NCI-H1417 (cell line): ENCODE measurements around the gene PNPLA1.
A peak's percentile ranks its signal among the peaks of the same experiment; 100 is the strongest.

Source experiments
- DNase-seq, 3 experiments: peaks; one replicate each; lab custom pipeline; 2025; lab: John Stamatoyannopoulos, UW

The PNPLA1 gene

GRCh38 chr6:36315921-36316320 lies 46.1 kb downstream of the PNPLA1 start:
- DNase-seq: no peak

- DNase-seq: no peak
Measured at GRCh38 chr6:36317623-36318022, 47.8 kb downstream of the PNPLA1 start.

DNA sequence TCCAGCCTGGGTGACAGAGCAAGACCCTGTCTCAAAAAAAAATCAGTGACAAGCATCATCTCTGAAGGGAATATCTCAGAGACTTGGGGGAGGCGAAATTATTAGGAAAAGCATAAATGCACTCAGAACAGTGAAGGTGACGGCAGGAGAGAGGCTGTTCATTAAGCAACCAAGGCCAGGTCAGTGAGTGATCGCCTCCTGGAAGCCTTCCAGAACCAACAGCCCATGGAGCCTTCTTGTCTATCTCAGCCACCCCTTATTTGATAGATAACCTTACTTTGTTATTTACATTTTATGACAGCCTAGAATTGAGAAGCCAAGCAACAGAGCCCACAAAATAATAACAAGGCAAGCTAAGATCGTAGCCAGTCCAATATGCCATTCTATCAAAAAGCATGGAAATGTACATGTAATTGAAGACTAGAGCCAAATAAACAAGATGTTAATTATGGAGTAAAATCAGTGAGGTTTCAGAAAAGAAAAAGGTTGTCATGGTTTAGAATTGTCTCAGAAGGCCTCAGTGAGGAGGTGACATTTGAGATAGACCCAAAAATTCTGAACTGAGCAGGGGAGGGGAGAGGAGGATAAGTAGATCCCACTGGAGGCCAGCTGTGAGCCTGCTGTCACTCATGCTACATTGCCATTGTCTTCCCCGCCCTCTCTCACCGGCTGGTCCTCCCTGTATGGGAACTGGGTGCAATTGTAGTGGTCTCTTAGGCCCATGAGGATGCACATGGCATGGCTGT lies 49.0 kb downstream of the PNPLA1 start:
- peak in 1 of 3 experiments; percentile 40 for DNase-seq

DNA sequence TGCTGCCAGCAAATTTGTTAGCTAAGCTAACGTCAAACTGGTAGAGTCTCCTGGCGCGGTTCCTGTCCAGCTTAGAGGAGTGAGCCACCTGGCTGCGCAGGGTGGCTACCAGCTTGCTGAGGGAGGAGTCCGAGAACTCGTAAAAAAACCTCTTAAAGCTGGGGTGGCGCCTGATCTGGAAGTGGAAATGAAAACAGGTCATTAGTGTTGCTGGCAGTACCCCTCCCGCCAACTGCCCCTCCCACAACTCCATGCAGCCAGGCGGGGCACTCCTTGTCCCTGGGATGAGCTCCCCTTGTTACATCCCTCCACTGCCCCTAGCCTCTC lies 49.5 kb downstream of the PNPLA1 start:
- peak; percentile 80 to 92 (median 88) for DNase-seq

DNA sequence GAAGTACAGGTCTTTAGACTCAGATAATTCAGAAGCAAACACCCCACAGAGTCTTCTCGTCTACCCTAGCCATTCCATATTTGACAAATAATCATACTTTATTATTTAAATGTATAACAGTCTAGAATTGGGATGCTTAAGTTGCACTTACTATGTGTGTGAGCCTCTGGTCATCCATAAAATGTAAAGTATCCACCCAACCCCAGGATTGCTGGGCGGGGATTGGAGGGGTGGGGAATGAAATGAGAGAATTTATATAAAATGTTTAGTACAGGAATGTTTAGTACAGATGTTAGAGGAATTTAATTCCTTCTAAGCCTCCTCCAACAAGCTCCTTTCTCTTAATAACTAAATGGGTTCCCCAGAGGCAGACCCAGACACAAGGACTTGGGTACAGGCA lies 50.0 kb downstream of the PNPLA1 start:
- DNase-seq: no peak

DNA sequence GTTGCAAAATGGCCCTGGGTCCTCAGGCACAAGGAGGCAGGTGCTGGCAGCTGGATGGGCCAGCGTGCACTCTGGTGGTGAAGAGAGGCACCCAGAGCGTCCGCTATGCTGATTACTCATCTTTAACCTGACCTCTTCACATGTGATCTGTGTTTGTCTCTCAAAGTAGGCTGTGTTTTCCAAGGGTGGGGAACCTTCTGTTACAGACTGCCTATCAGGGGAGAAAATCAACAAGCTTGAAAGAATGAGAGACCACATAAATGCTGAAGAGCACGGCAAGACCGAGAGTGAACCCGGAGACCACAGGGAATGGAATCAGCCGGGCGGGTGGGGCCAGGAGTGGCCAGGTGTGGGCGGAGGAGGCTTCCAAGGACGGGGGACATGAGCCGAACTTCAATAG lies 50.6 kb downstream of the PNPLA1 start:
- DNase-seq: peak in 2 of 3 experiments; percentile 7 to 75

GRCh38 chr6:36322591-36322990 lies 52.7 kb downstream of the PNPLA1 start:
- no peak for DNase-seq

DNA sequence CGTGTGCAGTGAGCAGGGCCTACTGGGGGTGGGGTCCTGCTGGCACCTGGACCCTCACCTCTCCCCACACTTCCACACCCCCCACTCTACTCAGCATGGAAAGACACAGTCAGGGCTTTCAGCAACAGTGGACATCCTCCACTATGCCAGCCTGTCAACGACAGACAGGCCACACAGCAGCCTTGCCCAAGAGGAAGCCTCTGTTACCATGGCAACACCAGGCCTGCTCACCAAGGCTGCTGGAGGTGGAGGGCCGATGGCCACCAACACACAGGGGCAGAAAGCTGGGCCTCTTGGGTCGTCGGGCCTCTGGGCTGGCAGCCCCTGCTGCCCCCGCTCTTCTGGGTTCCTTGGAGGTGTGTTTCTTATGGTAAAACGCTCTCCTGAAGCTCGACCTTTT lies 53.2 kb downstream of the PNPLA1 start:
- peak; percentile 26 to 65 (median 43) for DNase-seq

DNA sequence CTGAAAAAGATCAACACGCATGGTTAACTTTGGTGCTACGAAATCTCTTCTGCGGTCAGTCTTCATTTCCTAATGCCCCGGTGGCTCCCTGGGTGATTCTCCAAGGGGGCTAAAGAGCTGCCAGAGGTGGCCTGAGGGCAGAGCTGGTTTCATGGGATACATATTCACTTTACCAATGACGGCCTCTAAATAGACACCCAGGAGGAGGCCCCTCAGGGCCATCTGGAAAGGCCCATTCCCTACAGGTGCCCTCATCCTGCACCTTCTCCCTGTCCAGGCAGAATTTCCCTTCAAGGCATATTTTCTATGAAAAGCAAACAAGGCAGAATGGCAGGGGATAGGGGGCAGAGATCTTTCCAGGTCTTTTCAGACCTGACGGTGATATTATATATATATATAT lies 54.3 kb downstream of the PNPLA1 start:
- DNase-seq: no peak

DNA sequence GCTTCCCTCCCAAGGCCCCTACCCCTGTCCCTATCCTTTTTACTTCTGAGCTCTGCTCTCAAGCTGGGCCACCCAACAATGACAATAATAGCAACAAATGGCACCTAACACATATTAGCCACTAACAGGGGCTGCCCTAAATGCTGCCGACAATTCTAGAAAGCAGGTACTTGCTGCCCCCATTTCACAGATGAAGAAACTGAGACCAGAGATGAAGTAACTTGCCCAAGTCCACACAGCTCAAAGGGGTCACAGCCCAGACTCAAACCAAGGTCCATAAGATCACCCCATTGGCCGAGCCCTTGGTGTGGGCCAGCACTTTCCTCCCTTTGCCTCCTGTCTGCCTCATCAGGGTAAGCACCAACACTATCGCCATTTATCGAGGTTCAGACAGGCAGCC lies 54.9 kb downstream of the PNPLA1 start:
- DNase-seq: no peak

DNA sequence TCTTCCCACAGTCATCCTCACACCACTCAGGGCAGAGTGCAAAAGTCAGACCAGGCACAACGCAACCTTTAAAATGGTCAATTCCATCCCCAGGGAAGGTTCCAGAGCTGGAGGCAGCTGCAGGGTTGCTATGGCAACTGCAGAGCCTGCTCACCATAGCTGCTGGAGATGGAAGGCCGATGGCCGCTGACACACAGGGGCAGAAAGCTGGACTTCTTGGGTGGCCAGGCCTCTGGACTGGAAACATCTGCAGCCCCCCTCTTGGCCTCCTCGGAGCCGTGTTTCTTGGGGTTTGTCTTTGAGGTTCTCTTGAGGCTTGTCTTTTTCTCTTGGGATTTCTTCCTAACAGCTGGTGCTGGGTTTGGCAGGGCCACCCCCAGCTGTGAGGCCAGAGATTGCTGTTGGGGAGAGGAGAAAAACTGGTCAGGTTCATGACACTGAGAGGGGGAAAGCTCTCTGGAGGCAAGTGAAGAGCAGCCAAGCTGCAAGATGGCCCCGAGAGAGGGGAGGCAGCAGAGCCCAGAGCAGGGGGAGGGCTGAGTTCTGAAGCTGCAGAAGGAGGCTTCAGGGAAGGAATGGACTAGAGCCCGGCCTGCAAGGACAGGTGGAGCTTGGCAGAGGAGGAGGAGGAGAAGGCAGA lies 56.6 kb downstream of the PNPLA1 start:
- DNase-seq: peak in 2 of 3 experiments; percentile 22 to 60

DNA sequence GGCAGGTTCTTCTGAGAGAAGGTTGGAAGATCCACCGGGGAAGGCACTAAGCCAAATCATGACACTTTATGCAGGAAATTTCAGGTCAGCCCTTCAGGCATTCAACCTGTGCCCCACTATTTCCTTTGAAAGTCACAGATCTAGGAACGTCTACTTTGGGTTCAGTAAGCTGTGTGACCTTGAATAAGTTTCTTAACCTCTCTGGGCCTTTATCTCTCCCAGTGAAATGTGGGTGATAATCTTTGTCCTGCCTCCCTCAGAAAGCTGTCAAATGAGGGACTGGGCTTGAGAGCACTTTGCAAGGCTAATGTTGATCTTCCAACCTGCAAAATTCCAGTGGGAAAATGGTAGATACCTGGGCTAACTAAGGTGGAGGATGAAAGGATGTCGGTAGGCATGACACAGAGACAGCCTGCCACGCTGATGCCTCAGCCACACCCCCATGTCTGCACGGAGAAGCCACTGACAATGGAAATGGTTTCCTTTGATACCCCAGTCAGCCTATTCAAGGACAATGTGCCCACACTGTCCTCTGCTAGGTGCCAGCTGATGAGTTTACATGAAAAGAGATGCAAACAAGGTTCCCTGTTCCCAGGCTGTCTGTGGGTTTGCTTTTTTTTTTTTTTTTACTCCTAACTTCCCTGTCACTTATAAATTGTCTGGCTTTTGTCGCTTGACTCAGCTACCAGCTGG lies 57.5 kb downstream of the PNPLA1 start:
- DNase-seq: peak in 2 of 3 experiments; percentile 24 to 39

DNA sequence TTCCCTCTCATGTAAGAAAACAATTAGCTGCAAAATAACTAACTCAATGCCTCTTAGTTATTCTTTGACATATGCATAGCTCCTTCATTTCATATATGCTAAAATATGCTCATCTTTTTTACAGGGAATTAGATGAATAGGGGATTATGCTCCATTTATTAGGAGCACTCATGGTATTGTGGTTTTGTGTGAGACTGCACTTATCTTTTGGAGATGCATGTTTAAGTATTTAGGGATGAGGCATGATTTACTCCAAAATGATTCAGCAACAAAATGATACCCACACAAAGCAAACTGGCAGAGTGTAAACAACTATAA lies 58.0 kb downstream of the PNPLA1 start:
- DNase-seq: no peak

- no peak for DNase-seq
Measured at GRCh38 chr6:36328600-36328999, 58.7 kb downstream of the PNPLA1 start.

DNA sequence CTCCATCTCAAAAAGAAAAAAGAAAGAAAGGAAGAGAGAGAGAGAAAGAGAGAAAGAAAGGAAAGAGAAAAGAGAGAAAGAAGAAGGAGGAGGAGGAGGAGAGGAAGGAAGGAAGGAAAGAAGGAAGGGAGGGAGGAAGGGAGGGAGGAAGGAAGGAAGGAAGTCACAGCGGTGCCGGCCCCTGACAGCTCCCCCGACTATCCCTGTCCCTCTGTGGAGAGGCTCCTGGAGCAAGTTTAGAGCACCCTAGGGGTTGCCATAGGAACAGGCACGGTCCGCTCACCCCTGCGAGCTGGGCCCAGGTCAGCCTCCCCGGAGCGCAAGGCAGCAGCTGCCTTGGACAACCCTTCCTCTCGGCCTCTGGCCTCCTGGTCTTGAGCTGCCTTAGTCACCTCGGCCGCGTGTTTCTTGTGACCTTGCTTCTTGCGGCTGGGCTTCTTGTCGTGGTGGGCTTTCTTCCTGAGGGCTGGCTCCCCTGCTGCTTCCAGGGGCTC lies 60.0 kb downstream of the PNPLA1 start:
- no peak for DNase-seq

DNA sequence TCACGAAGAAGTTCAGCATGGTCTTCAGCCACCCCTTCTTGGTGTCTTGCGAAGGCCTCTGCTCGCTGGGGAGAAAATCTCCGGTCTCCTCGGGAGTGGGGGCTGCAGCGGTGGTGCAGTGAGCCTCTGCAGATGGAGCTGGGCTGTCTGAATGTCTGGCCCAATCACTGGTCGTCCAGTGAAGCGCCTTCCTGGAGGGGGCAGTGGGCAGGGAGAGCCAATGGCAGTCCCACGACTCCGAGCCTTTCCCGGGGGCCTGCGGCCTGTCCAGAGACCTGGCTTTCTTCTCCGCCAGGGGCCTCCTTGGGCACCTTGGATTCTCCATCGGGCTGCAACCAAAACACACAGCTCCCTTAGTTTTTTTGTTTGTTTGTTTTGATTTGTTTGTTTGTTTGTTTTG lies 60.5 kb downstream of the PNPLA1 start:
- DNase-seq: no peak

DNA sequence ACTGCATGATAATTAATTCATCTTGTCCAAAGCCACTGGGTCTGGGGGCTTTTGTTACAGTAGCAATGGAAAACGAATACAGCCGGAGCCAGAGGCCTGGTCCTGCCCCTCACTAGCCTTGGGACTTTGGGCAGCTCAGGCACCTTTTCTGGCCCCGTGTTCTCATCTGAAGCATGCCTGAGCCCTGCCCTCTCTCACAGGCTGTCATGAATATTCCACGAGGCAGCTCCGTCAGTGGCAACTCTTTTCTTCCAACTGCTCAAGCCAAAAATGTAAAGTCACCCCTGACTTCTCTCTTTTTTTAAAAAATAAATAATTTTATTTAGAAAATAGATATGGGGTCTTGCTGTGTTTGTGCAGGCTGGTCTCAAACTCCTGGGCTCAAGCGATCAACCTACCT lies 61.5 kb downstream of the PNPLA1 start:
- DNase-seq: no peak

GRCh38 chr6:36333171-36333895 lies 63.5 kb downstream of the PNPLA1 start:
- no peak for DNase-seq

- DNase-seq: no peak
Measured at GRCh38 chr6:36333931-36334725, 64.3 kb downstream of the PNPLA1 start.

DNA sequence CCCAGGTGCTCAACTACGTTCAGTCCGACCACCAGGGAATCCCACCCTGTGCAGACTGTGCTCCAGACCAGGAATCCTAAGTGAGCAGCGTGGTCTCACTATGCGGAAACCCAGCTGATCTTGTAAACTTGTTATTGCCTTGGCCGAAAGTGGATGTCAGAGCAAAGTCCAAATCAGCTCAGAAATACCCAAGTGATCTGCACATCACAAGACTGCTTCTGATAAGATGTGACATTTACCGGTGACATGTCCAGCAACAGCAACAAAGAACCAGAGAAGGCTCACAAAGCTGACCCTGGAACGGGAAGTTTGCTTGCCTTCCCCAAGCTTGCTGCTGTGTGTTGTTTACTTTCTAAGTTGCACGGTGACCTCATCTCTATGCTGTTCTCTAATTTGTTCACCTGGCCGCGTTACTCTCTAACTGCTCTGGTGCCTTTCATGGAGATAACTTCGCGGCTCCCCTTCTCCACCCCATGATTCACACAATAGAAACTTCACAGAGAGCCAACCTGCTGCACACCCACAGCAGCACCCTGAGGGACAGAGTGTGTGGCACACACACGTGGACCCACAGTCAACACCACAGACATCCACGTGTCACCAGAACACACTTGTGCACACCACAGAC lies 65.1 kb downstream of the PNPLA1 start:
- peak in 2 of 3 experiments; percentile 18 to 37 for DNase-seq
